IMR-90 (cell line): Measurements from ENCODE around the gene UBN1. TPM values are rescaled to one million over a fixed set of nuclear protein-coding genes. Genes with fewer than 3 reads are reported as not detected.

Experiments
- ATAC-seq: fragments of 200-7000 bp; cut with Tn5 transposase; 2 replicates; pipeline ENCODE4 v1.9.1; 2020; ENCODE audit warnings: low read depth, mild to moderate bottlenecking, moderate library complexity
- BruUV-seq: library from RNA; stranded (reverse); fragments of 400-500 nt; replicated peaks from 2 replicates; lab custom pipeline; 2021; lab: Mats Ljungman, UMichigan
- CTCF ChIA-PET: fragments of 300-600 bp; formaldehyde crosslinking; extraction: SDS; loops from one replicate; lab custom pipeline; 2021; ENCODE audit warnings: antibody characterized with exemption; lab: Yijun Ruan, JAX
- POLR2A ChIA-PET: fragments of 300-600 bp; sonication (Branson Sonifier 250); formaldehyde crosslinking; loops from one replicate; lab custom pipeline; 2022; ENCODE audit warnings: antibody characterized with exemption; ENCODE audit not compliant: unreplicated experiment; lab: Charles Lee
- DNase-seq: peaks from one replicate; pipeline ENCODE4 v3.0.0; 2013
- H2AFZ ChIP-seq: replicated peaks from 2 replicates; pipeline ENCODE3; 2013; ENCODE audit warnings: low read length, mild to moderate bottlenecking; ENCODE audit not compliant: poor library complexity
- H2AK5ac ChIP-seq: 2 replicates; pipeline ENCODE4 v1.6.1; 2013; ENCODE audit warnings: low read depth, low read length, inconsistent platforms
- H2AK9ac ChIP-seq: replicated peaks from 2 replicates; pipeline ENCODE3; 2013; ENCODE audit warnings: mild to moderate bottlenecking, low read depth, low read length, moderate library complexity; ENCODE audit not compliant: poor library complexity
- H2BK120ac ChIP-seq: 2 replicates; pipeline ENCODE4 v1.6.1; 2013; ENCODE audit warnings: low read depth, low read length, inconsistent platforms
- H2BK15ac ChIP-seq: 3 replicates; pipeline ENCODE4 v1.6.1; 2013; ENCODE audit warnings: low read depth, low read length, inconsistent platforms
- H2BK20ac ChIP-seq: 2 replicates; pipeline ENCODE4 v1.6.1; 2013; ENCODE audit warnings: low read depth, mild to moderate bottlenecking, inconsistent platforms, low read length, moderate library complexity
- H2BK5ac ChIP-seq: 2 replicates; pipeline ENCODE4 v1.6.1; 2013; ENCODE audit warnings: mild to moderate bottlenecking, low read depth, low read length, inconsistent platforms; ENCODE audit not compliant: poor library complexity, severe bottlenecking
- H3K14ac ChIP-seq: replicated peaks from 2 replicates; pipeline ENCODE4 v1.6.1; 2013; ENCODE audit warnings: low read depth, low read length, inconsistent platforms
- H3K18ac ChIP-seq: 2 replicates; pipeline ENCODE4 v1.6.1; 2013; ENCODE audit warnings: low read depth, low read length, control low read depth
- H3K23ac ChIP-seq: 2 replicates; pipeline ENCODE4 v1.6.1; 2013; ENCODE audit warnings: low read depth, low read length, inconsistent platforms
- H3K27ac ChIP-seq: 2 replicates; pipeline ENCODE4 v1.5.1; 2013; ENCODE audit warnings: mild to moderate bottlenecking, control low read depth, low read length; ENCODE audit not compliant: insufficient read depth
- H3K27me3 ChIP-seq: 2 replicates; pipeline ENCODE4 v1.6.1; 2013; ENCODE audit warnings: low read length; ENCODE audit not compliant: control insufficient read depth, insufficient read depth
- H3K36me3 ChIP-seq: 2 replicates; pipeline ENCODE4 v1.6.1; 2013; ENCODE audit warnings: low read length, mixed read lengths; ENCODE audit not compliant: control insufficient read depth, insufficient read depth
- H3K4ac ChIP-seq: 2 replicates; pipeline ENCODE4 v1.6.1; 2013; ENCODE audit warnings: low read depth, low read length, inconsistent platforms
- H3K4me1 ChIP-seq: 2 replicates; pipeline ENCODE4 v1.6.1; 2013; ENCODE audit warnings: low read length, mixed read lengths; ENCODE audit not compliant: control insufficient read depth, insufficient read depth
- H3K4me2 ChIP-seq: 2 replicates; pipeline ENCODE4 v1.6.1; 2013; ENCODE audit warnings: low read depth, mild to moderate bottlenecking, control low read depth, low read length, moderate library complexity
- H3K4me3 ChIP-seq: 2 replicates; pipeline ENCODE4 v1.5.1; 2013; ENCODE audit warnings: low read depth, mild to moderate bottlenecking, control low read depth, low read length, moderate library complexity; ENCODE audit not compliant: insufficient read depth
- H3K56ac ChIP-seq: 2 replicates; pipeline ENCODE4 v1.6.1; 2013; ENCODE audit warnings: low read length, inconsistent platforms; ENCODE audit not compliant: insufficient read depth; ENCODE audit errors: extremely low read depth
- H3K79me1 ChIP-seq, 2 experiments: 2 replicates each; pipeline ENCODE4 v1.6.1; 2013; ENCODE audit warnings: low read length in 2 of 2, inconsistent platforms in 1 of 2, low read depth in 1 of 2
- H3K9ac ChIP-seq: 2 replicates; pipeline ENCODE4 v1.6.1; 2013; ENCODE audit warnings: low read depth, low read length, control low read depth
- H3K9me1 ChIP-seq: 2 replicates; pipeline ENCODE4 v1.6.1; 2013; ENCODE audit warnings: low read length, inconsistent platforms; ENCODE audit not compliant: insufficient read depth
- H3K9me3 ChIP-seq: 2 replicates; pipeline ENCODE4 v1.6.1; 2013; ENCODE audit warnings: low read length; ENCODE audit not compliant: control insufficient read depth, insufficient read depth
- H4K20me1 ChIP-seq: 2 replicates; pipeline ENCODE4 v1.6.1; 2013; ENCODE audit warnings: low read length, inconsistent platforms; ENCODE audit not compliant: insufficient read depth
- H4K5ac ChIP-seq: 2 replicates; pipeline ENCODE4 v1.6.1; 2013; ENCODE audit warnings: mild to moderate bottlenecking, low read depth, low read length, control low read depth
- H4K8ac ChIP-seq, 2 experiments: 2 replicates each; pipeline ENCODE4 v1.6.1; 2013; ENCODE audit warnings: low read depth in 2 of 2, low read length in 2 of 2, control low read depth in 1 of 2, inconsistent platforms in 1 of 2
- H4K91ac ChIP-seq: 2 replicates; pipeline ENCODE4 v1.6.1; 2013; ENCODE audit warnings: low read depth, low read length, inconsistent platforms; ENCODE audit not compliant: insufficient read depth
- BHLHE40 ChIP-seq: fragments of 150-350 bp; IDR thresholded peaks from 2 replicates; pipeline ENCODE4 v1.6.1; 2016; ENCODE audit warnings: mild to moderate bottlenecking, low read depth, low read length
- CEBPB ChIP-seq: IDR thresholded peaks from 2 replicates; pipeline ENCODE4 v1.6.1; 2012; ENCODE audit warnings: low read depth, low read length, improper control_type of control experiment
- CHD1 ChIP-seq: IDR thresholded peaks from 2 replicates; pipeline ENCODE4 v1.6.1; 2012; ENCODE audit warnings: low read depth, low read length, improper control_type of control experiment
- ELK1 ChIP-seq: fragments of 150-350 bp; IDR thresholded peaks from 2 replicates; pipeline ENCODE4 v1.6.1; 2016; ENCODE audit warnings: low read depth, mild to moderate bottlenecking, low read length, moderate library complexity, borderline replicate concordance
- MAFK ChIP-seq: IDR thresholded peaks from 2 replicates; pipeline ENCODE4 v1.6.1; 2012; ENCODE audit warnings: low read depth, low read length, improper control_type of control experiment
- MXI1 ChIP-seq: IDR thresholded peaks from 2 replicates; pipeline ENCODE4 v1.6.1; 2012; ENCODE audit warnings: low read depth, mild to moderate bottlenecking, low read length, moderate library complexity, borderline replicate concordance
- NFE2L2 ChIP-seq: fragments of 150-350 bp; IDR thresholded peaks from 2 replicates; pipeline ENCODE4 v1.6.1; 2016; ENCODE audit warnings: low read depth, mild to moderate bottlenecking, low read length
- POLR2A ChIP-seq: IDR thresholded peaks from 2 replicates; pipeline ENCODE4 v1.6.1; 2012; ENCODE audit warnings: mild to moderate bottlenecking, low read depth, low read length
- RCOR1 ChIP-seq: IDR thresholded peaks from 2 replicates; pipeline ENCODE4 v1.6.1; 2012; ENCODE audit warnings: mild to moderate bottlenecking, low read length, improper control_type of control experiment; ENCODE audit not compliant: insufficient replicate concordance
- RFX5 ChIP-seq: IDR thresholded peaks from 2 replicates; pipeline ENCODE4 v1.8.0; 2012; ENCODE audit warnings: low read depth, mild to moderate bottlenecking, low read length, moderate library complexity
- USF2 ChIP-seq: fragments of 150-350 bp; IDR thresholded peaks from 2 replicates; pipeline ENCODE4 v1.6.1; 2017; ENCODE audit warnings: mild to moderate bottlenecking, antibody characterized with exemption, low read length, low read depth
- WGBS, 2 experiments: methylation state at CpG; one replicate each; pipeline versions ENCODE4 v1.1.5 to v1.1.7; 2013; ENCODE audit warnings: missing lambda C conversion rate in 2 of 2; ENCODE audit not compliant: insufficient read length in 1 of 2; ENCODE audit errors: extremely low coverage in 2 of 2; 5-methylcytosine and 5-hydroxymethylcytosine counted together
- dilution Hi-C: fragments of 300-500 bp; cut with HindIII; formaldehyde crosslinking; loops from one replicate; pipeline ENCODE4 v1.14.3; 2018; ENCODE audit warnings: low sequenced_read_pairs; ENCODE audit not compliant: unreplicated experiment
- in situ Hi-C: fragments of 300-500 bp; cut with MboI; formaldehyde crosslinking; loops from 3 replicates; pipeline ENCODE4 v1.14.3; 2019; ENCODE audit warnings: low sequenced_read_pairs, inconsistent platforms, mixed read lengths
- intact Hi-C: fragments of 100-400 bp; cut with micrococcal nuclease; formaldehyde crosslinking; loops from 2 replicates; pipeline ENCODE4 v1.10.0; 2022
- polyA plus RNA-seq, 3 experiments: library from polyadenylated mRNA; depleted of rRNA; stranded (reverse); fragments of >200 nt; gene quantifications; 2 replicates each; pipeline ENCODE4 v1.2.3, GENCODE V29; 2012; ENCODE audit warnings: low replicate concordance in 1 of 3
- total RNA-seq: library from RNA; depleted of rRNA; stranded (reverse); fragments of >200 nt; gene quantifications from 2 replicates; pipeline ENCODE4 v1.2.3, GENCODE V29; 2012

Gene UBN1
- total and polyA plus RNA-seq, 2 of the 4 experiments (the other 2 are of a cell fraction): 5.7 to 16.3 TPM

GRCh38 chr16:4874666-4875065, 27.4 kb downstream of the UBN1 start:
- ATAC-seq: no peak
- CTCF ChIA-PET: no interaction called here
- peaks cover 79% of the 10 kb centered on the region for H3K36me3 ChIP-seq
- H2BK5ac ChIP-seq: no peak overlapping the region
- H3K27ac ChIP-seq: no peak overlapping the region
- H2AK9ac ChIP-seq: no peak overlapping the region
- H3K4me3 ChIP-seq: no peak overlapping the region
- no peaks in the 10 kb centered on the region for H3K4me1 ChIP-seq
- no peak overlapping the region for H3K23ac ChIP-seq
- H3K14ac ChIP-seq: no peak overlapping the region
- H4K91ac ChIP-seq: no peak overlapping the region
- H3K27me3 ChIP-seq: no peaks in the 10 kb centered on the region
- H3K56ac ChIP-seq: no peak overlapping the region
- H3K9me1 ChIP-seq: no peaks in the 10 kb centered on the region
- H3K18ac ChIP-seq: no peak overlapping the region
- no peak overlapping the region for H3K4me2 ChIP-seq
- H3K79me1 ChIP-seq: peaks cover 10 to 37% of the 10 kb centered on the region in 2 experiments
- H2BK120ac ChIP-seq: no peak overlapping the region
- in situ Hi-C loops: no loop called here
- no peak overlapping the region for H4K8ac ChIP-seq
- no peak overlapping the region for H2BK20ac ChIP-seq
- peaks cover 8% of the 10 kb centered on the region for H4K20me1 ChIP-seq
- no peak overlapping the region for H3K4ac ChIP-seq
- no peak overlapping the region for H2AK5ac ChIP-seq
- intact Hi-C loops: no loop called here
- no peak overlapping the region for H2BK15ac ChIP-seq
- DNase-seq: no peak
- WGBS, 2 experiments: 92% methylated on average over 6 of the region's 8 CpGs; no CpG with 5 or more reads in 1 of the 2 experiments
- H3K9ac ChIP-seq: no peak overlapping the region
- no peak overlapping the region for H2AFZ ChIP-seq
- TSS peak; percentile 75 for BruUV-seq
- TF ChIP-seq ELK1 (no peak), RCOR1 (no peak), POLR2A (no peak), NFE2L2 (no peak), BHLHE40 (no peak), CHD1 (no peak), MXI1 (no peak), USF2 (no peak), CEBPB (no peak), MAFK (no peak), RFX5 (no peak)
- POLR2A ChIA-PET: no interaction called here
- dilution Hi-C loops: no loop called here
- no peak overlapping the region for H4K5ac ChIP-seq
- no peaks in the 10 kb centered on the region for H3K9me3 ChIP-seq
